Smooth muscle cell (in vitro differentiated cells): ENCODE results near the gene RFPL2. TPM values are rescaled to one million over a fixed set of nuclear protein-coding genes. Genes with fewer than 3 reads are reported as not detected.
A peak's percentile ranks its signal among the peaks of the same experiment; 100 is the strongest.

Source experiments
- DNase-seq: peaks from one replicate; lab custom pipeline; 2025; ENCODE audit not compliant: unreplicated experiment; lab: John Stamatoyannopoulos, UW
- H2AFZ ChIP-seq: fragments of 200-600 bp; sonication (generic); 2 replicates; pipeline ENCODE4 v1.6.0; 2016; ENCODE audit warnings: antibody characterized with exemption, low read depth, mild to moderate bottlenecking
- H3F3A ChIP-seq: fragments of 200-600 bp; sonication (generic); 2 replicates; pipeline ENCODE4 v1.6.0; 2017; ENCODE audit warnings: antibody characterized with exemption, low read depth
- H3K27ac ChIP-seq: fragments of 200-600 bp; sonication (generic); 2 replicates; pipeline ENCODE4 v1.5.1; 2016; ENCODE audit warnings: low read depth, mild to moderate bottlenecking
- H3K27me3 ChIP-seq: fragments of 200-600 bp; sonication (generic); 2 replicates; pipeline ENCODE4 v1.6.1; 2016; ENCODE audit warnings: low read depth, mild to moderate bottlenecking
- H3K36me3 ChIP-seq: fragments of 200-600 bp; sonication (generic); 2 replicates; pipeline ENCODE4 v1.5.1; 2016; ENCODE audit warnings: low read depth
- H3K4me1 ChIP-seq: fragments of 200-600 bp; sonication (generic); 2 replicates; pipeline ENCODE4 v1.5.1; 2016; ENCODE audit warnings: low read depth
- H3K4me2 ChIP-seq: fragments of 200-600 bp; sonication (generic); 2 replicates; pipeline ENCODE4 v1.6.0; 2016; ENCODE audit warnings: mild to moderate bottlenecking
- H3K4me3 ChIP-seq: fragments of 200-600 bp; sonication (generic); 2 replicates; pipeline ENCODE4 v1.5.1; 2016; ENCODE audit warnings: mild to moderate bottlenecking
- H3K79me2 ChIP-seq: fragments of 200-600 bp; sonication (generic); 2 replicates; pipeline ENCODE4 v1.6.0; 2016; ENCODE audit warnings: low read depth, mild to moderate bottlenecking
- H3K9ac ChIP-seq: fragments of 200-600 bp; sonication (generic); 2 replicates; pipeline ENCODE4 v1.6.0; 2016; ENCODE audit warnings: low read depth
- H3K9me3 ChIP-seq: fragments of 200-600 bp; sonication (generic); replicated peaks from 2 replicates; pipeline ENCODE4 v1.5.1; 2016; ENCODE audit warnings: low read depth
- H4K20me1 ChIP-seq: fragments of 200-600 bp; sonication (generic); 2 replicates; pipeline ENCODE4 v1.6.0; 2016; ENCODE audit warnings: low read depth
- WGBS: methylation state at CpG from one replicate; pipeline ENCODE4 v1.1.7; 2016; ENCODE audit warnings: low lambda C conversion rate; 5-methylcytosine and 5-hydroxymethylcytosine counted together
- polyA plus RNA-seq: library from polyadenylated mRNA; unstranded; fragments of >200 nt; fragmentation: Nextera tagmentation; extraction: Ambion mirVana; gene quantifications from 2 replicates; pipeline ENCODE4 v1.2.1, GENCODE V29; 2016
- total RNA-seq: library from RNA; depleted of rRNA; stranded (reverse); fragments of >200 nt; gene quantifications from 2 replicates; pipeline ENCODE4 v1.2.3, GENCODE V29; 2014
- TF ChIP-seq, protein P1 (sequence below): fragments of 200-600 bp; sonication (generic); IDR thresholded peaks from 2 replicates; pipeline ENCODE4 v1.5.1; 2017; ENCODE audit warnings: borderline replicate concordance, mild to moderate bottlenecking, antibody characterized with exemption; ENCODE audit not compliant: insufficient read depth, poor library complexity, severe bottlenecking

RFPL2 gene
- total RNA-seq: not detected in 2 replicates
- polyA plus RNA-seq: not detected in 2 replicates

DNA sequence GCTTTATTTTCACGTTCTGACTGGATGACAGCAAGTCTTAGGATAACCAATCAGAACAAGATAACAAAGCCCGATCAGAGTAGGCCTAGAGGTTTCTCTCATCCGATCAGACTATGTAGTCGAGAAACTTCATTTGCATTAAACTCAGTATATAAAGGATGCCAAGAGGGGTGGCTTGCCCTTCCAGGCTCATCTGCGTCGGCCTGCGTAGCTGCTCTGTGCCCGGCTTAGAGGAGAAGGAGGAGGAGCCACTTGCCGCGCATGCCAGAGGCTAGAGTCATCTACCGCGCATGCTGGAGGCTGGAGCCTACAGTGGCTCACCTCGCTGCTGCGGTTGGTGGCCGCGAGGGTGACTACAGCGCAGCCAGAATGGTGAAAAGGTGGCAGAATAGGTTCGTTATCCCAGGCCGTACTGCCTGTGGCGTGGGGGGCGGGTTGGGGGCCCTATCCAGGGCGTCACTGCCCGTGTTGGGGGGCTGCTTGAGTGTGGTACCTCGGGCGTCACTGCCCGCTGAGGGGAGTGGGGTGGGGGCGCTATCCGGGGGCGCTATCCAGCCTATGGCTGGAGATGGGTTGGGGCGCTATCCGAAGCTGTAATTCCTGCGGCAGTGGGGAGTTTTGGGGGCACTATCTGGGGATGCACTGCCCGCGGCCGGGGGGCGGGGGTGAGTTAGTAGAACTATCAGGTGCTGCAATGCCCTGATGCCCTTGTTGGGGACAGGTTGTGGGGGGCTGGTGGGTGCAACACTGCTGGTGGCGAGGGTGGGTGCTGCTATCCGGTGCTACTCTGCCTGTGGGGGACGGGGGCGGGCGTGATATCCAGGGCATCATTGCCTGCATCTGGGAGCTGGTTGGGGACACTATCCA is at the start of gene RFPL2:
Gene RFPL2 (minus strand): TSS at position 218 of the 867 bp plus-strand sequence. CDS start 2,622 bp downstream, outside the sequence.
- no peak within 1 kb of the TSS for H3K9ac ChIP-seq
- H3K27ac ChIP-seq: no peak within 1 kb of the TSS
- DNase-seq: peak; percentile 17
- TF ChIP-seq, protein P1, sequence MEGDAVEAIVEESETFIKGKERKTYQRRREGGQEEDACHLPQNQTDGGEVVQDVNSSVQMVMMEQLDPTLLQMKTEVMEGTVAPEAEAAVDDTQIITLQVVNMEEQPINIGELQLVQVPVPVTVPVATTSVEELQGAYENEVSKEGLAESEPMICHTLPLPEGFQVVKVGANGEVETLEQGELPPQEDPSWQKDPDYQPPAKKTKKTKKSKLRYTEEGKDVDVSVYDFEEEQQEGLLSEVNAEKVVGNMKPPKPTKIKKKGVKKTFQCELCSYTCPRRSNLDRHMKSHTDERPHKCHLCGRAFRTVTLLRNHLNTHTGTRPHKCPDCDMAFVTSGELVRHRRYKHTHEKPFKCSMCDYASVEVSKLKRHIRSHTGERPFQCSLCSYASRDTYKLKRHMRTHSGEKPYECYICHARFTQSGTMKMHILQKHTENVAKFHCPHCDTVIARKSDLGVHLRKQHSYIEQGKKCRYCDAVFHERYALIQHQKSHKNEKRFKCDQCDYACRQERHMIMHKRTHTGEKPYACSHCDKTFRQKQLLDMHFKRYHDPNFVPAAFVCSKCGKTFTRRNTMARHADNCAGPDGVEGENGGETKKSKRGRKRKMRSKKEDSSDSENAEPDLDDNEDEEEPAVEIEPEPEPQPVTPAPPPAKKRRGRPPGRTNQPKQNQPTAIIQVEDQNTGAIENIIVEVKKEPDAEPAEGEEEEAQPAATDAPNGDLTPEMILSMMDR: no peak
- H3F3A ChIP-seq: no peaks in the 10 kb centered on the region
- peak within 1 kb of the TSS; percentile 82 for H3K4me2 ChIP-seq
- peaks cover 7% of the 10 kb centered on the region for H3K4me1 ChIP-seq
- 10% methylated on average over 22 of the region's 41 CpGs for WGBS
- no peaks in the 10 kb centered on the region for H3K9me3 ChIP-seq
- H4K20me1 ChIP-seq: no peaks in the 10 kb centered on the region
- H3K36me3 ChIP-seq: no peaks in the 10 kb centered on the region
- no peaks in the 10 kb centered on the region for H3K79me2 ChIP-seq
- peak within 1 kb of the TSS; percentile 59 for H2AFZ ChIP-seq
- H3K27me3 ChIP-seq: peaks cover 43% of the 10 kb centered on the region
- H3K4me3 ChIP-seq: peak within 1 kb of the TSS; percentile 46

DNA sequence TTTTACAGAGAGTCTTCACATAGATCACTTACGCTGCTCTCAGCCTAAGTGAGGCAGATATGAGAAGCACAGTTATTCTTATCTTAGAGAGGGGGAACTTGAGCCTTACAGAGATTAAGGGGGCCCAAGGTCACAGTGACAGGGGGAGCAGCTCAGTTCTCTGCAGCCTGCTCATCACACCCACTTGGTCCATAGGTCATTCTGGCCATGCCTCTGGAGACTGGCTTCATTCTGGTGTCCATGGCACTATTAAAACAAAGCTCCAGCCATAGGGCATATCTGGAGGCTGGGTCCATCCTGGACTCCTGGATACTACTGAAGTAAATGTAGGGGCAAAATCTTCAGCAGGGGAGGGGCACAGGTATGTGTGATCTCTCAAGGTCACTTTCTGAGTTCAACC is 44.4 kb upstream of the RFPL2 start:
- Histone ChIP-seq H3K79me2 (no peaks in the 10 kb centered on the region), H3K9me3 (no peaks in the 10 kb centered on the region), H3K4me1 (no peaks in the 10 kb centered on the region), H3K36me3 (no peaks in the 10 kb centered on the region), H3K4me3 (no peak overlapping the region), H4K20me1 (no peaks in the 10 kb centered on the region), H3K27ac (no peak overlapping the region), H2AFZ (no peak overlapping the region), H3K4me2 (no peak overlapping the region), H3K9ac (no peak overlapping the region), H3K27me3 (peaks cover 25% of the 10 kb centered on the region), H3F3A (no peaks in the 10 kb centered on the region)
- 91% methylated on average over 1 of the region's 1 CpG for WGBS
- no peak for DNase-seq
- TF ChIP-seq, protein P1: no peak

DNA sequence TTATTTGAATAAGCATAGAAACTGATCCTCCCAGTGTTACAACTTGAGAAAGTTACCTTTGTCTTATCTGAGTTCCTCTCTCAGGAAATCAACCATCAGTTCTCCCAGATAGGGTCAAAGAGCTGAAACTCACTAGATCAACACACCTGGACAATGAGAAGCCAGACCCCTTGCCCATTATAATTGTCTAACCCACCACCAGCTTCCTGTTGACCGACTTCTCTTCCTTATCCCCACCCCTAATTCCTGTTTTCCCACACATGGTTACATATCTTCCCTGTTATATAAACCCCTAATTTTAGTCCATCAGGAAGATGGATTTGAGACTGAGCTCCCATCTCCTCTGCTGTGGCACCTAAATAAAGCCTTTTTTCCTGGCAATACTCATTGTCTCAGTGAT is 43.4 kb upstream of the RFPL2 start:
- DNase-seq: no peak
- WGBS: 82% methylated on average over 1 of the region's 1 CpG

More for the DNA sequence above, 43.4 kb upstream of the RFPL2 start:
- Histone ChIP-seq H3K4me3 (no peak overlapping the region), H3F3A (no peaks in the 10 kb centered on the region), H3K4me2 (no peak overlapping the region), H3K79me2 (no peaks in the 10 kb centered on the region), H3K27ac (no peak overlapping the region), H3K27me3 (peaks cover 23% of the 10 kb centered on the region), H3K9ac (no peak overlapping the region), H4K20me1 (no peaks in the 10 kb centered on the region), H2AFZ (no peak overlapping the region), H3K4me1 (no peaks in the 10 kb centered on the region), H3K9me3 (no peaks in the 10 kb centered on the region), H3K36me3 (no peaks in the 10 kb centered on the region)
- TF ChIP-seq, protein P1: no peak
